Superior temporal gyrus (tissue), 1 donor: ENCODE data around the gene P4HA1.

ENCODE experiments used
- DNase-seq: peaks from one replicate; pipeline ENCODE4 v3.0.0-alpha.2; 2016; ENCODE audit errors: extremely low spot score

The P4HA1 gene

GRCh38 chr10:72981028-72981881, 115.4 kb downstream of the P4HA1 start:
- DNase-seq, result no peak

GRCh38 chr10:72980348-72980747, 116.3 kb downstream of the P4HA1 start:
- no peak for DNase-seq

GRCh38 chr10:72979709-72980108, 117.0 kb downstream of the P4HA1 start:
- DNase-seq, result no peak

GRCh38 chr10:72976886-72977285, 119.8 kb downstream of the P4HA1 start:
- DNase-seq, result no peak
